HepG2 (cell line): ENCODE measurements around the gene TOP1. TPM values are rescaled to one million over a fixed set of nuclear protein-coding genes. Genes with fewer than 3 reads are reported as not detected.

ENCODE experiments used
- CREB1 ChIP-seq, 2 experiments: fragments of 450-650 bp in 1 of 2; IDR thresholded peaks; 2 replicates each; pipeline ENCODE4 v1.6.1; 2016 to 2017; ENCODE audit warnings: control low read depth in 1 of 2, mild to moderate bottlenecking in 1 of 2, missing compliant biosample characterization in 1 of 2, missing genetic modification characterization in 1 of 2
- CTCF ChIP-seq: sonication (generic); formaldehyde crosslinking; IDR thresholded peaks from 2 replicates; pipeline ENCODE4 v1.5.0; 2020; ENCODE audit warnings: mild to moderate bottlenecking, missing genetic modification reagents, moderate library complexity
- FIP1L1 ChIP-seq: fragments of 200-400 bp; formaldehyde crosslinking; IDR thresholded peaks from 2 replicates; pipeline ENCODE4 v1.6.1; 2018; ENCODE audit warnings: low read depth, mild to moderate bottlenecking, low read length, moderate library complexity, borderline replicate concordance; ENCODE audit not compliant: insufficient read depth
- FLYWCH1 ChIP-seq: sonication (generic); formaldehyde crosslinking; IDR thresholded peaks from 2 replicates; pipeline ENCODE4 v1.8.1; 2023; ENCODE audit warnings: mild to moderate bottlenecking, missing genetic modification reagents
- GLI4 ChIP-seq: sonication (generic); formaldehyde crosslinking; IDR thresholded peaks from 2 replicates; pipeline ENCODE4 v1.5.1; 2020; ENCODE audit warnings: missing genetic modification reagents, mild to moderate bottlenecking, moderate library complexity, borderline replicate concordance
- GPN1 ChIP-seq: sonication (generic); formaldehyde crosslinking; IDR thresholded peaks from 2 replicates; pipeline ENCODE4 v1.5.1; 2020; ENCODE audit warnings: missing genetic modification reagents, borderline replicate concordance
- MED8 ChIP-seq: sonication (generic); formaldehyde crosslinking; IDR thresholded peaks from 2 replicates; pipeline ENCODE4 v1.8.1; 2023; ENCODE audit warnings: mild to moderate bottlenecking, missing genetic modification reagents; ENCODE audit not compliant: insufficient replicate concordance
- MTF1 ChIP-seq: sonication (generic); formaldehyde crosslinking; IDR thresholded peaks from 2 replicates; pipeline ENCODE4 v1.5.0; 2020; ENCODE audit warnings: missing genetic modification reagents
- PRDM4 ChIP-seq: sonication (generic); formaldehyde crosslinking; IDR thresholded peaks from 2 replicates; pipeline ENCODE4 v1.9.0; 2021; ENCODE audit warnings: missing genetic modification reagents, borderline replicate concordance
- RAD21 ChIP-seq: fragments of 450-650 bp; formaldehyde crosslinking; IDR thresholded peaks from 2 replicates; pipeline ENCODE4 v1.5.0; 2020; ENCODE audit warnings: mild to moderate bottlenecking
- SAP130 ChIP-seq: IDR thresholded peaks from 2 replicates; pipeline ENCODE4 v1.6.1; 2016; ENCODE audit warnings: low read depth
- SMC3 ChIP-seq: IDR thresholded peaks from 2 replicates; pipeline ENCODE4 v1.6.1; 2011; ENCODE audit warnings: low read length, improper control_type of control experiment
- SOX5 ChIP-seq: IDR thresholded peaks from 2 replicates; pipeline ENCODE4 v1.6.1; 2016; ENCODE audit warnings: borderline replicate concordance
- TAF15 ChIP-seq: fragments of 200-400 bp; formaldehyde crosslinking; IDR thresholded peaks from one replicate; pipeline ENCODE4 v1.6.1; 2018; ENCODE audit warnings: mild to moderate bottlenecking, low read depth, low read length; ENCODE audit not compliant: poor library complexity, severe bottlenecking
- ZBTB37 ChIP-seq: sonication (generic); formaldehyde crosslinking; IDR thresholded peaks from 2 replicates; pipeline ENCODE4 v1.4.0; 2020; ENCODE audit warnings: mild to moderate bottlenecking, missing genetic modification reagents
- ZFP36L1 ChIP-seq: sonication (generic); formaldehyde crosslinking; IDR thresholded peaks from 2 replicates; pipeline ENCODE4 v1.8.0; 2022; ENCODE audit warnings: mild to moderate bottlenecking, missing genetic modification reagents, moderate library complexity
- ZFP62 ChIP-seq: sonication (generic); formaldehyde crosslinking; IDR thresholded peaks from 2 replicates; pipeline ENCODE4 v1.4.0; 2020; ENCODE audit warnings: missing genetic modification reagents
- ZNF563 ChIP-seq: sonication (generic); formaldehyde crosslinking; IDR thresholded peaks from 2 replicates; pipeline ENCODE4 v1.8.0; 2022; ENCODE audit warnings: mild to moderate bottlenecking, moderate library complexity, missing genetic modification reagents
- ZNF574 ChIP-seq: sonication (generic); formaldehyde crosslinking; IDR thresholded peaks from 2 replicates; pipeline ENCODE4 v1.4.0; 2020; ENCODE audit warnings: missing genetic modification reagents
- ZNF747 ChIP-seq: sonication (generic); formaldehyde crosslinking; IDR thresholded peaks from 2 replicates; pipeline ENCODE4 v1.8.1; 2023; ENCODE audit warnings: missing genetic modification reagents, mild to moderate bottlenecking, borderline replicate concordance
- ZNF839 ChIP-seq: sonication (generic); formaldehyde crosslinking; IDR thresholded peaks from 2 replicates; pipeline ENCODE4 v1.4.0; 2020; ENCODE audit warnings: missing genetic modification reagents, mild to moderate bottlenecking, borderline replicate concordance
- polyA plus RNA-seq, 8 experiments: library from polyadenylated mRNA; depleted of rRNA in 3 of 8; stranded (reverse) in 7 of 8; unstranded in 1 of 8; fragments of >200 nt; fragmentation: Illumina TruSeq in 4 of 8; extraction: Trizol in 4 of 8; gene quantifications; 2 replicates each; pipeline versions ENCODE4 v1.2.1 to v1.2.3, GENCODE V29; 2011 to 2016; ENCODE audit warnings: low read depth in 4 of 8, missing spikeins in 1 of 8, mixed read lengths in 1 of 8; ENCODE audit not compliant: insufficient read depth in 1 of 8
- total RNA-seq, 5 experiments: library from RNA; depleted of rRNA; stranded (reverse); fragments of >200 nt; fragmentation: Illumina TruSeq; extraction: Trizol; gene quantifications; 2 replicates each; pipeline ENCODE4 v1.2.3, GENCODE V29; 2016; ENCODE audit warnings: low read depth in 1 of 5

Gene TOP1
- total and polyA plus RNA-seq, 2 of the 13 experiments (the other 11 are each of a cell fraction or from before 2014, with no cell fraction given) = 10.2 to 19.4 TPM

- TF ChIP-seq GLI4 (CRISPR knock-in tag) (no peak), CTCF (CRISPR knock-in tag) (peak; percentile 59), MED8 (CRISPR knock-in tag) (no peak), ZNF747 (CRISPR knock-in tag) (0 out of 2 replicates have a peak, but pooled peaks have one; percentile 32), SMC3 (peak; percentile 83), ZNF563 (CRISPR knock-in tag) (no peak), FIP1L1 (no peak), TAF15 (no peak), ZNF574 (no peak), MTF1 (CRISPR knock-in tag) (no peak), ZBTB37 (CRISPR knock-in tag) (no peak), PRDM4 (CRISPR knock-in tag) (no peak), ZFP36L1 (CRISPR knock-in tag) (no peak), SAP130 (CRISPR knock-in tag) (peak; percentile 41; the same call in 1 of the 2 replicates), SOX5 (CRISPR knock-in tag) (peak; percentile 8; the same call in 1 of the 2 replicates), GPN1 (CRISPR knock-in tag) (no peak), ZFP62 (no peak), ZNF839 (CRISPR knock-in tag) (no peak), CREB1 (IDR thresholded peaks at IDR 0.05) (no peak), CREB1 (CRISPR knock-in tag; IDR thresholded peaks at IDR 0.05) (0 out of 2 replicates have a peak, but pooled peaks have one; percentile 35), RAD21 (CRISPR knock-in tag) (peak; percentile 71), FLYWCH1 (CRISPR knock-in tag) (no peak)
Measured at GRCh38 chr20:41078329-41078728, 49.7 kb downstream of the TOP1 start (continued).
